HUES6 (cell line): ENCODE measurements around the gene PHAF1.

Source experiments
- H3K27ac ChIP-seq: 2 replicates; pipeline ENCODE4 v1.7.0; 2013; ENCODE audit warnings: low read depth, mild to moderate bottlenecking, low read length, inconsistent platforms
- H3K27me3 ChIP-seq: 2 replicates; pipeline ENCODE4 v1.6.1; 2013; ENCODE audit warnings: low read length; ENCODE audit not compliant: control insufficient read depth, insufficient read depth
- H3K36me3 ChIP-seq: 2 replicates; pipeline ENCODE4 v1.6.1; 2013; ENCODE audit warnings: low read length; ENCODE audit not compliant: control insufficient read depth, insufficient read depth
- H3K4me1 ChIP-seq: 2 replicates; pipeline ENCODE4 v1.6.1; 2013; ENCODE audit warnings: low read length; ENCODE audit not compliant: control insufficient read depth, insufficient read depth
- H3K4me3 ChIP-seq: 2 replicates; pipeline ENCODE4 v1.5.1; 2013; ENCODE audit warnings: low read depth, low read length
- H3K9ac ChIP-seq: one replicate; pipeline ENCODE4 v1.6.1; 2013; ENCODE audit warnings: mild to moderate bottlenecking, low read length
- H3K9me3 ChIP-seq: 2 replicates; pipeline ENCODE4 v1.6.1; 2013; ENCODE audit warnings: low read depth, low read length; ENCODE audit not compliant: control insufficient read depth, insufficient read depth

The PHAF1 gene

DNA sequence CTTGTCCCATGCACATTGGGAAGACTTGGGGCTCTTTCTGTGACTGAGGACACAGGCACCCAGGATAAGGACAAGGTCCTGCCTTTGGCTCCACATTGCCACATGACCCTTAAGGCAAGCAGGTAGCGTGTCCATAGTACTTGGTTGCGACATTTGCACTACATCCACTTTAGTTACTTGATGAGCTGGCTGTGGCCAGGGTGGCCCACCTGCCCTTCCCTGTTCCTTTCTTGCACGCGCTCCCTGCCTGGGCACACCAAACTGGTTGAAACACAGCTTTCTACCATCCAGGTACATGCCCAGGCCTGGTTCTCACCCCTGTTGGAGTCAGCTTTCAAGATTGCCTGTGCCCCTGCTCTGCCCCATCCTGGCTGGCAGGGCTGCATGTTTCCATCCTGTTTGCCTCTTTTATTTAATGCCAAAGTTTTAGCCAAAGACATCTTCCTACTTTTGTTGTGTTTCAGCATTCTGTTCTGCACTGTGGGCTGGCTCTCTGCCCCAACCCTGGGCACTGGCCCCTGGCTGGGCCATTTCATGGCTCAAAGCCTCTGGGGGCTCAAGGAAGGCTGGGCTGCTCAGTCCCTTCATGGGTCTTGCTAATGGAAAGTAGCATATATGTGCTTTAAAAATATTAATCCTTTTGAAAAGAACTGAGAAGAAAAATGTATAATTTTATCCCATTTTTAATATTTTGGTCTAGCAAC lies 37.8 kb downstream of the PHAF1 start:
- Histone ChIP-seq H3K9me3 (no peaks in the 10 kb centered on the region), H3K27me3 (peaks cover 23% of the 10 kb centered on the region), H3K9ac (no peak overlapping the region), H3K27ac (no peak overlapping the region), H3K36me3 (peaks cover 65% of the 10 kb centered on the region), H3K4me1 (0 out of 2 replicates have a peak, but pooled peaks cover 4% of the 10 kb centered on the region), H3K4me3 (no peak overlapping the region)

DNA sequence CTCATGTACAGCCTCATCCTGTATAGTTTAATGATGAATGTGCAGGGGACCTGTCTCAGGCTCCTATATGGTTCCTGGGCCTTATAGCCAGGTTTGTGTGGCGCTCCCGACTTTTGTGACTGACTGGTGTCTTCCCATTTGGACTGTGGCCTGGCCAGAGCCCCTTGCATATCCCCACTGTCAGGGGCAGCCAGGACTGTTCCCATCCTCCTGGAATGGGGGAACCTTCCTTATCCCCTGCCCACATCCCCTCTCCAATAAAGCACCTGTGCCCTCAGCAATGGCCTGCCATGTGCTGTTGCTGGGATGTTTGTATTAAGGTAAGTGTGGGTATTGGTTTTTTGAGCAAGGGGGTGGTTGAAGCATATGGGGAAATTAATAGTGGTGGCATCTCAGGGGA lies 38.5 kb downstream of the PHAF1 start:
- no peak overlapping the region for H3K9ac ChIP-seq
- no peak overlapping the region for H3K27ac ChIP-seq
- H3K4me1 ChIP-seq = 0 out of 2 replicates have a peak, but pooled peaks cover 4% of the 10 kb centered on the region
- H3K27me3 ChIP-seq = peaks cover 30% of the 10 kb centered on the region
- H3K9me3 ChIP-seq = no peaks in the 10 kb centered on the region
- H3K4me3 ChIP-seq = no peak overlapping the region
- peaks cover 59% of the 10 kb centered on the region for H3K36me3 ChIP-seq

DNA sequence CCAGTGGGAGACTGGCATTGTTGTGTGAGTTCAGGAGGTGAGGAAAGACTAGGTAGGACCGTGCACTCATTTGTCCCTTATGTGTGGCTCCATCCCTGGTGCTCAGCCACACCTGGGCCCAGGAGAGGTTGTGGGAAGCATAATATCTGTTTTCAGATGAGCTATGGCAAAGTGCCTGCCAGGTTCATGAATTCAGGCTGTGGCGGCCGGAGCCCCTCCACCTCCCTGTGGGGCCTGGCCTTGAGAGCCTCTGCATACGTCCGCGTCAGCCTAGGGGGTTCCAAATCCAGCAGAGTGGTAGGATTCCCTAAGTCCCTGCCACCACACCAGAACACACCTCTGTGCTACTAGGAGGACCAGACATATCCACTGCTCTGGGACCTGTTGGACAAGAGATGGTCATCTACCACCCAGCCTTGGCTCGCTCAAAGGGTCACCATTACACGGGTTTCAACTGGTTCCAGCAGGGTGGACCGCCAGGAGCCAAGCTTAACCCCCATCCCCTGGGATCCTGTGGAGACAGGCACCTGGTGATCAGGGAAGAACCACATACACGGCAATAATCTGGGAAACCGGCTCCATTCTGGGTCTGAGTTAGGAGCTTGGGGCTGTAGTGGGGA lies 39.0 kb downstream of the PHAF1 start:
- Histone ChIP-seq H3K9me3 (no peaks in the 10 kb centered on the region), H3K27me3 (peaks cover 35% of the 10 kb centered on the region), H3K9ac (no peak overlapping the region), H3K36me3 (peaks cover 54% of the 10 kb centered on the region), H3K27ac (no peak overlapping the region), H3K4me1 (0 out of 2 replicates have a peak, but pooled peaks cover 4% of the 10 kb centered on the region), H3K4me3 (no peak overlapping the region)

DNA sequence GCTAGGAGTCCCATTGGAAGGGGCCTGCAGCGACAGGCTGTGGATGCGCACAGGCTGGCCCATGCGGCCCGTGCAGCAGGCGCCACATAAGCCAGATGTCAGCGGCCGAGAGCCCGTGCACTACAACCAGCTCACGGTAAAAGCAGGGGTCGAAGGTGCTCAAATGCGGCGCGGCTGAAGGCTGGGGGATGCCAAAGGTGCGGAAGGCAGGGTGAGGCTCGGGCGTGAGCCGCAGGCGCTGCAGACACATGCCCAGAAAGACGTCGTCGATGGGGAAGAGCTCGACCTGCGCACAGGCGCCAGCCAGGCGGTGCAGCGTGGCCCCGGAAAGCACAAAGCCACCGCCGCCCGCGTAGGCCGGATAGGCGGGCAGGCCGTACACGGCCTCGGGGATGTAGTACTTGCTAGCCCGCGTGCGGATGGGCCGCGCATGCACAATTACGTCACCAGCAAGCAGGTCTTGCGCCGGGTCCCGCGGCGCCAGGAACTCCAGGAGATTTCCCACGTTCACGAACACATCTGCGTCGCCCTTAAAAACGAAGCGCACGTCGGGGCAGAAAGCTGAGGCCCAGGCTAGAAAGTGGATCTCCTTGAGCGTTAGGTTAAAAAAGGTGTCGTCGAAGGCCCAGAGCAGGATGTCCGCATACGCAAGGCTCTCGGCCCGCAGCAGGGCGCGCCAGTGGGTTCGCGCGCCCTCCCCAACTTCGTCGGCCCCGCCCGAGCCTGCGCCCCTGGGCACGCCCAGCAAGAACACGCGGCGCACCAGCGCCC lies 39.7 kb downstream of the PHAF1 start:
- Histone ChIP-seq H3K36me3 (peaks cover 48% of the 10 kb centered on the region), H3K4me1 (0 out of 2 replicates have a peak, but pooled peaks cover 4% of the 10 kb centered on the region), H3K27ac (no peak overlapping the region), H3K4me3 (peak overlapping the region; percentile 76), H3K9ac (no peak overlapping the region), H3K27me3 (peaks cover 42% of the 10 kb centered on the region), H3K9me3 (no peaks in the 10 kb centered on the region)

- Histone ChIP-seq H3K9ac (peak overlapping the region; percentile 10), H3K9me3 (no peaks in the 10 kb centered on the region), H3K4me3 (peak overlapping the region; percentile 76), H3K27ac (no peak overlapping the region), H3K4me1 (0 out of 2 replicates have a peak, but pooled peaks cover 4% of the 10 kb centered on the region), H3K27me3 (peaks cover 50% of the 10 kb centered on the region), H3K36me3 (peaks cover 40% of the 10 kb centered on the region)
Observed at GRCh38 chr16:67150047-67150832, 40.5 kb downstream of the PHAF1 start.

DNA sequence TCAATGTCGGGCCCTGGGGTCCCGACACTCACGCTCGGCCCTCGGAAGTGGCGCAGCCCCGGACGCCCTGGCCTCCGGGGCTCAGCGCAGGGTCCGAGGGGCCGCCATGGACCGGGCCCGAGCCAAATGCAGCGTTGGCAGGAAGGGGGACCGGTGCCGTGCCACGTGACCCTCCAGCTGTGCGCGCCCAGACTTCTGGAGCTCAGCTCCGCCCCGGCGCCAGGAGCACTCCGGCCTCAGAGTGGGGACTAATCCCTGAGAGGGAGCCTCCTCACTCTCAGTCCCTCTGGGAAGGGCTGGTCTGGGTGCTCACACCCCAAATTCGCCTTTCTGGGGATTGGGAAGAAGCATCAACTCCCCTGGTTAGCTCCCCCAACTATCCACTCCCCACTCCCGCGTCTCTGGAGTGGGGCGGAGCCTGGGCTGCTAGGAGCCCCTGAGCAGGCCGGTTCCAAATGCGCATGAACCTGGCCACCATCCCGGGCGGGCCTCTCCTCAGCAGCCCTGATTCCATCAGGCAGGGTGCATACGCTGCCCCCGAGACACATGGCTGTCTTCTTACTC lies 41.2 kb downstream of the PHAF1 start, which contains the start of gene B3GNT9:
TSS of gene B3GNT9 (minus strand) at position 166 of the 564 bp plus-strand sequence. CDS start 513 bp downstream, outside the sequence.
- peak within 1 kb of the TSS; percentile 10 for H3K9ac ChIP-seq
- H3K36me3 ChIP-seq = peaks cover 33% of the 10 kb centered on the region
- no peaks in the 10 kb centered on the region for H3K9me3 ChIP-seq
- H3K27ac ChIP-seq = no peak within 1 kb of the TSS
- H3K4me1 ChIP-seq = 0 out of 2 replicates have a peak, but pooled peaks cover 4% of the 10 kb centered on the region
- H3K4me3 ChIP-seq = peak within 1 kb of the TSS; percentile 76
- H3K27me3 ChIP-seq = peaks cover 57% of the 10 kb centered on the region

DNA sequence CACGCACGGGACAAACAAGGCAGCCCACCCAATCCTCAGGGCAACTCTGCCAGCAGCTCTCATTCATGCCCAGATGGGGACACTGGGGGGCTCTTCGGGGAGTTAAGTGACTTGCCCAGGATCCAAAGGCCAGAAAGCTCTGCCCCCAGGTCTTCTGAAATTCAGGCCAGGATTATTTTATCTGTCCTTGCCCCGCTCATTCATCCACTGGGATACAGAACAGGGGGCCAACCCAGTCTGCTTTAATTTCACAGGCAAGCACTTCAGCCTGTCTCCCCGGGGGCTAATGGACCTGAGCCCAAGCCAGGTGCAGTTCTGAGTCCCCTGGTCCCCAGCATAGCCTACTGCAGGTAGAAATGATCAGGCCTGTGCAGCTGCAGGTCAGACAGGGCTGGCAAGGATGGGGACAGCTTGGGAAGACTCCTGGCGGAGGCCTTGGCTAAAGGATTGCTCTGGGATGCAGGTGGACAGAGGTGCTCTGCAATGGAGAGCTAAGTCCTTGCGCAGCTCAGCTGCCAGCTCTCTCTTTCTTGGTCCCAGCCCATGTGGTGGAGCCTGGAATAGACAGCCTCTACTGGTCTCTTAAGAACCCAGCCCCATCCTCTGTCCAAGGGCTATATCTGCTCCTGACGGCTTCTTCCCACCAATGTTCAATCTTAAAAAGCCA lies 41.8 kb downstream of the PHAF1 start:
- peaks cover 27% of the 10 kb centered on the region for H3K36me3 ChIP-seq
- H3K9me3 ChIP-seq = no peaks in the 10 kb centered on the region
- H3K9ac ChIP-seq = no peak overlapping the region
- H3K27ac ChIP-seq = no peak overlapping the region
- H3K4me1 ChIP-seq = 0 out of 2 replicates have a peak, but pooled peaks cover 4% of the 10 kb centered on the region
- peaks cover 63% of the 10 kb centered on the region for H3K27me3 ChIP-seq
- H3K4me3 ChIP-seq = peak overlapping the region; percentile 76

- no peaks in the 10 kb centered on the region for H3K9me3 ChIP-seq
- H3K36me3 ChIP-seq = no peaks in the 10 kb centered on the region
- no peak overlapping the region for H3K9ac ChIP-seq
- peaks cover 95% of the 10 kb centered on the region for H3K27me3 ChIP-seq
- peaks cover 9% of the 10 kb centered on the region; the same call in 1 of the 2 replicates for H3K4me1 ChIP-seq
- H3K27ac ChIP-seq = no peak overlapping the region
- H3K4me3 ChIP-seq = peak overlapping the region; percentile 50
Observed at GRCh38 chr16:67154578-67155294, 45.0 kb downstream of the PHAF1 start.

DNA sequence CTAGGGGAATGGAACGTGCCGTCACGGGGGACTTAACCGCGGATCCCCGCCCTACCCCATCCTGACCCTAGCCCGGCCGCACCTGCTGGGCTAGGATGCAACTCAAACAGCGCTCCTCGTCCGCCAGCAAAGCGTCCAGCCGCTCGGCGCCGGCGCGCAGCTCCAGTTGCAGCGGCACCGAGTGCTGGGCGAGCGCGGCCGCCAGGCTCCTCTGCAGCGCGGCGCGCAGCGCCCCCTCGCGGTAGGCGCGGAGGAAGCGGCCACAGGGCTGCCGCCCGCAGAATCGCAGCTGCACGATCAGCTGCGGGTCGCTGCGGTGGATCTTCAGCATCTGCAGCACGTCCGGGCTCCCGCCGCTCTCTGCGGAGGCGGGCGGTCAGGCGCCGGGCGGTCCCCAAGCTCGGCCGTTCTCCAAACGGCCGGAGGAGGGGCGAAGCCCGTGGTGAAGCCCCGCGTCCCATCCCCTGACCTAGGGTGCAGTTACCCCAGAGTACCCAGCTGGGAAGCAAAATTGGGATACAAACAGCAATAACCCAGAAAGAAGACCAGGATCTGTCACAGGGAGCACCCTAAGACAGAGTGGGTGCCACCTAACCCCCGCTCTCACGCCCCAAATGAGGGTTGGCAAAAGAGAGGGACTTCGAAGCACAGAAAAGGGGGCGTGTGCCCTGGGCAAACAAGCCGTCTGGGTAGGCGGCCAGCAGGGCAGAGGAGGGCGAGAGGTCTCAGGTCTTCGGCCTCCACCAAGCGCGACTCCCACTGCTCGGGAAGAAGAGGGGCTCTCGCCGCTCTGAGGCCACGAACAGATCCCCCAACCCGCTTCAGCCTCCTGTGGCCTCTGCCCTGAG lies 45.8 kb downstream of the PHAF1 start:
- H3K27ac ChIP-seq = no peak overlapping the region
- peak overlapping the region; percentile 50 for H3K4me3 ChIP-seq
- H3K27me3 ChIP-seq = peaks cover 99% of the 10 kb centered on the region
- H3K9me3 ChIP-seq = no peaks in the 10 kb centered on the region
- no peak overlapping the region for H3K9ac ChIP-seq
- H3K36me3 ChIP-seq = no peaks in the 10 kb centered on the region
- H3K4me1 ChIP-seq = peaks cover 9% of the 10 kb centered on the region; the same call in 1 of the 2 replicates
